Measurements from ENCODE around the gene PCDHA6. TPM values are rescaled to one million over a fixed set of nuclear protein-coding genes. Genes with fewer than 3 reads are reported as not detected.
"Not testable (repeated sequence)": the region's sequence is repeated elsewhere in the genome, so short reads cannot be mapped to it uniquely, and the experiment has no call there.

Gene PCDHA6
- total RNA-seq, 1 donor from 2014 or later: 2.7 TPM

DNA sequence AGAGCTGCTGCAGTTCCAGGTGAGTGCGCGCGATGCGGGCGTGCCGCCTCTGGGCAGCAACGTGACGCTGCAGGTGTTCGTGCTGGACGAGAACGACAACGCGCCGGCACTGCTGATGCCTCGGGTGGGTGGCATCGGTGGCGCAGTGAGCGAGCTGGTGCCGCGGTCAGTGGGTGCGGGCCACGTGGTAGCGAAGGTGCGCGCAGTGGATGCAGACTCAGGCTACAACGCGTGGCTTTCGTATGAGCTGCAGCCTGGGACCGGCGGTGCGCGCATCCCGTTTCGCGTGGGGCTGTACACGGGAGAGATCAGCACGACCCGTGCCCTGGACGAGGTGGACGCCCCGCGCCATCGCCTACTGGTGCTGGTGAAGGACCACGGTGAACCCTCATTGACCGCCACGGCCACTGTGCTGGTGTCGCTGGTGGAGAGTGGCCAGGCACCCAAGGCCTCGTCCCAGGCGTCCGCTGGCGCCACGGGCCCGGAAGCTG, 24.9 kb upstream of the PCDHA6 start:
- Histone ChIP-seq H4K20me1 (ENCODE audit: insufficient read depth, low read length) (no peaks in the 10 kb centered on the region), H2AFZ (ENCODE audit: low read depth, low read length) (no peak overlapping the region), H3K4me3 (ENCODE audit: insufficient read depth, low read depth, low read length) (no peak overlapping the region), H3K27ac (ENCODE audit: low read depth, low read length) (no peak overlapping the region), H3K9me3 (ENCODE audit: insufficient read depth, low read depth, low read length) (peaks cover 9% of the 10 kb centered on the region), H3K4me2 (ENCODE audit: low read length) (no peak overlapping the region), H3K79me2 (ENCODE audit: insufficient read depth, low read length) (no peaks in the 10 kb centered on the region), H3K27me3 (ENCODE audit: insufficient read depth, low read length) (no peaks in the 10 kb centered on the region), H3K36me3 (ENCODE audit: insufficient read depth, low read length) (no peaks in the 10 kb centered on the region), H3K9ac (ENCODE audit: low read length) (no peak overlapping the region), H3K4me1 (ENCODE audit: insufficient read depth, low read length) (no peaks in the 10 kb centered on the region)
- H3K27ac Mint-ChIP-seq (ENCODE audit: unreplicated experiment): no peak overlapping the region
- H3K27me3 Mint-ChIP-seq (ENCODE audit: low read depth, unreplicated experiment): no peaks in the 10 kb centered on the region
- H3K4me3 Mint-ChIP-seq (ENCODE audit: unreplicated experiment): no peak overlapping the region
- DNase-seq (ENCODE audit: low read depth) (no peak), FAIRE-seq (no peak)
- peaks cover 22% of the 10 kb centered on the region for H3K36me3 Mint-ChIP-seq (ENCODE audit: low read depth, unreplicated experiment)
- peaks cover 11% of the 10 kb centered on the region for H3K9me3 Mint-ChIP-seq (ENCODE audit: unreplicated experiment)
- TF ChIP-seq EZH2 (IDR thresholded peaks at IDR 0.05; ENCODE audit: insufficient read depth, low read length): no peak
- TF ChIP-seq, protein P1, sequence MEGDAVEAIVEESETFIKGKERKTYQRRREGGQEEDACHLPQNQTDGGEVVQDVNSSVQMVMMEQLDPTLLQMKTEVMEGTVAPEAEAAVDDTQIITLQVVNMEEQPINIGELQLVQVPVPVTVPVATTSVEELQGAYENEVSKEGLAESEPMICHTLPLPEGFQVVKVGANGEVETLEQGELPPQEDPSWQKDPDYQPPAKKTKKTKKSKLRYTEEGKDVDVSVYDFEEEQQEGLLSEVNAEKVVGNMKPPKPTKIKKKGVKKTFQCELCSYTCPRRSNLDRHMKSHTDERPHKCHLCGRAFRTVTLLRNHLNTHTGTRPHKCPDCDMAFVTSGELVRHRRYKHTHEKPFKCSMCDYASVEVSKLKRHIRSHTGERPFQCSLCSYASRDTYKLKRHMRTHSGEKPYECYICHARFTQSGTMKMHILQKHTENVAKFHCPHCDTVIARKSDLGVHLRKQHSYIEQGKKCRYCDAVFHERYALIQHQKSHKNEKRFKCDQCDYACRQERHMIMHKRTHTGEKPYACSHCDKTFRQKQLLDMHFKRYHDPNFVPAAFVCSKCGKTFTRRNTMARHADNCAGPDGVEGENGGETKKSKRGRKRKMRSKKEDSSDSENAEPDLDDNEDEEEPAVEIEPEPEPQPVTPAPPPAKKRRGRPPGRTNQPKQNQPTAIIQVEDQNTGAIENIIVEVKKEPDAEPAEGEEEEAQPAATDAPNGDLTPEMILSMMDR (IDR thresholded peaks at IDR 0.05; ENCODE audit: insufficient read depth, low read depth, low read length): no peak
- H3K4me1 Mint-ChIP-seq (ENCODE audit: low read depth, unreplicated experiment): no peaks in the 10 kb centered on the region

DNA sequence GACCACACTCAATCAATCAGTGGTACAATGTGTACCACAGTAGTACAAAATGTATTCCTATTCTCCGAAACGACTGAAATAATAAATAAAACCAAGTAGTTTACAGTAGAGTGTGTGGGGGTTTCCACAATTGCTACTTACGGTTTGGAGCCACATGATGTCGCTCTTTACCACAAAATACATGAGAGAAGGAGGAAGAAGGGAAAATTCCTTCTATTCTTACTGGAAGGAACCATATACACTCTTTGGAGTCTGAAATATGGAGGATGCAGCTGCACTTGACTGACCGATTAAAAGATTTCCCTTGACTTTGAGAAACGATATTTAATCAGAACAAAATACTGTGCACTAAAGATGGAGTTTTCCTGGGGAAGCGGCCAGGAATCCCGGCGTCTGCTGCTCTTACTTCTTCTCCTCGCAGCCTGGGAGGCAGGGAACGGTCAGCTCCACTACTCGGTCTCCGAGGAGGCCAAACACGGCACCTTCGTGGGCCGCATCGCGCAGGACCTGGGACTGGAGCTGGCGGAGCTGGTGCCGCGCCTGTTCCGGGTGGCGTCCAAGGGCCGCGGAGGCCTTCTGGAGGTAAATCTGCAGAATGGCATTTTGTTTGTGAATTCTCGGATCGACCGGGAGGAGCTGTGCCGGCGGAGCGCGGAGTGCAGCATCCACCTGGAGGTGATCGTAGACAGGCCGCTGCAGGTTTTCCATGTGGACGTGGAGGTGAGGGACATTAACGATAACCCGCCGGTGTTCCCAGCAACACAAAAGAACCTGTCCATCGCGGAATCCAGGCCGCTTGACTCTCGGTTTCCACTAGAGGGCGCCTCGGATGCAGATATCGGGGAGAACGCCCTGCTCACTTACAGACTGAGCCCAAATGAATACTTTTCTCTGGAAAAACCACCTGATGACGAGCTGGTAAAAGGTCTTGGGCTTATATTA, 20.7 kb upstream of the PCDHA6 start, which contains the start of gene PCDHA4:
Gene PCDHA4, plus strand, starts transcription at position 235 of the 942 bp plus-strand sequence.
- H3K4me3 Mint-ChIP-seq (ENCODE audit: unreplicated experiment): peak within 1 kb of the TSS; percentile 96
- H3K9me3 Mint-ChIP-seq (ENCODE audit: unreplicated experiment): peaks cover 3% of the 10 kb centered on the region
- Histone ChIP-seq H4K20me1 (ENCODE audit: insufficient read depth, low read length) (no peaks in the 10 kb centered on the region), H2AFZ (ENCODE audit: low read depth, low read length) (no peak within 1 kb of the TSS), H3K36me3 (ENCODE audit: insufficient read depth, low read length) (no peaks in the 10 kb centered on the region), H3K27me3 (ENCODE audit: insufficient read depth, low read length) (no peaks in the 10 kb centered on the region), H3K9ac (ENCODE audit: low read length) (no peak within 1 kb of the TSS), H3K4me2 (ENCODE audit: low read length) (peak within 1 kb of the TSS; percentile 41), H3K79me2 (ENCODE audit: insufficient read depth, low read length) (no peaks in the 10 kb centered on the region), H3K4me1 (ENCODE audit: insufficient read depth, low read length) (no peaks in the 10 kb centered on the region), H3K9me3 (ENCODE audit: insufficient read depth, low read depth, low read length) (peaks cover 19% of the 10 kb centered on the region), H3K4me3 (ENCODE audit: insufficient read depth, low read depth, low read length) (no peak within 1 kb of the TSS), H3K27ac (ENCODE audit: low read depth, low read length) (no peak within 1 kb of the TSS)
- H3K36me3 Mint-ChIP-seq (ENCODE audit: low read depth, unreplicated experiment): peaks cover 18% of the 10 kb centered on the region
- peak within 1 kb of the TSS; percentile 80 for H3K27ac Mint-ChIP-seq (ENCODE audit: unreplicated experiment)
- TF ChIP-seq EZH2 (IDR thresholded peaks at IDR 0.05; ENCODE audit: insufficient read depth, low read length): no peak
- TF ChIP-seq, protein P1 (IDR thresholded peaks at IDR 0.05; ENCODE audit: insufficient read depth, low read depth, low read length): peak; percentile 16
- peaks cover 2% of the 10 kb centered on the region for H3K4me1 Mint-ChIP-seq (ENCODE audit: low read depth, unreplicated experiment)
- DNase-seq (ENCODE audit: low read depth) (no peak), FAIRE-seq (no peak)
- H3K27me3 Mint-ChIP-seq (ENCODE audit: low read depth, unreplicated experiment): no peaks in the 10 kb centered on the region

DNA sequence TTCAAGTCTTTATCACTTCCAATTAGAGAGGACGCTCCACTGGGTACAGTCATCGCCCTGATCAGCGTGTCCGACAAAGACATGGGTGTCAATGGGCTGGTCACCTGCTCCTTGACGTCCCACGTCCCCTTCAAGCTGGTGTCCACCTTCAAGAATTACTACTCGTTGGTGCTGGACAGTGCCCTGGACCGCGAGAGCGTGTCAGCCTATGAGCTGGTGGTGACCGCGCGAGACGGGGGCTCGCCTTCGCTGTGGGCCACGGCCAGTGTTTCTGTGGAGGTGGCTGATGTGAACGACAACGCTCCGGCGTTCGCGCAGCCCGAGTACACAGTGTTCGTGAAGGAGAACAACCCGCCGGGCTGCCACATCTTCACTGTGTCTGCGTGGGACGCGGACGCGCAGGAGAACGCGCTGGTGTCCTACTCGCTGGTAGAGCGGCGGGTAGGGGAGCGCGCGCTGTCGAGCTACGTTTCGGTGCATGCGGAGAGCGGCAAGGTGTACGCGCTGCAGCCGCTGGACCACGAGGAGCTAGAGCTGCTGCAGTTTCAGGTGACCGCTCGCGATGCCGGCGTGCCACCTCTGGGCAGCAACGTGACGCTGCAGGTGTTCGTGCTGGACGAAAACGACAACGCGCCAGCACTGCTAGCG, 19.4 kb upstream of the PCDHA6 start:
- not testable (repeated sequence) for H4K20me1 ChIP-seq (ENCODE audit: insufficient read depth, low read length); H3K4me1 Mint-ChIP-seq (ENCODE audit: low read depth, unreplicated experiment); H3K27ac ChIP-seq (ENCODE audit: low read depth, low read length); H3K4me3 ChIP-seq (ENCODE audit: insufficient read depth, low read depth, low read length); H3K4me2 ChIP-seq (ENCODE audit: low read length); H3K27me3 Mint-ChIP-seq (ENCODE audit: low read depth, unreplicated experiment); H3K27ac Mint-ChIP-seq (ENCODE audit: unreplicated experiment); DNase-seq (ENCODE audit: low read depth); FAIRE-seq; H3K36me3 ChIP-seq (ENCODE audit: insufficient read depth, low read length); H3K27me3 ChIP-seq (ENCODE audit: insufficient read depth, low read length); H3K9me3 Mint-ChIP-seq (ENCODE audit: unreplicated experiment); H3K4me1 ChIP-seq (ENCODE audit: insufficient read depth, low read length); H3K79me2 ChIP-seq (ENCODE audit: insufficient read depth, low read length); H3K9ac ChIP-seq (ENCODE audit: low read length)
- H2AFZ ChIP-seq (ENCODE audit: low read depth, low read length): peak overlapping the region; percentile 10
- H3K4me3 Mint-ChIP-seq (ENCODE audit: unreplicated experiment): peak overlapping the region; percentile 52
- H3K36me3 Mint-ChIP-seq (ENCODE audit: low read depth, unreplicated experiment): peaks cover 11% of the 10 kb centered on the region
- peaks cover 13% of the 10 kb centered on the region for H3K9me3 ChIP-seq (ENCODE audit: insufficient read depth, low read depth, low read length)
